Ovary (tissue), 9 donors: ENCODE results near the gene INPP5D. TPM values are rescaled to one million over a fixed set of nuclear protein-coding genes. Genes with fewer than 3 reads are reported as not detected.
"Not testable (repeated sequence)": the region's sequence is repeated elsewhere in the genome, so short reads cannot be mapped to it uniquely, and the experiment has no call there.

Experiments
- DNase-seq, 5 donors: peaks; one replicate each; pipeline ENCODE4 v3.0.0-alpha.2; 2019 to 2020
- H3K27ac ChIP-seq, 2 donors: fragments of 200-600 bp; one replicate each; pipeline versions ENCODE4 v1.5.1 to v1.8.0; 2019 to 2022
- H3K27me3 ChIP-seq: fragments of 200-600 bp; one replicate; pipeline ENCODE4 v1.8.0; 2022
- H3K36me3 ChIP-seq: fragments of 200-600 bp; sonication (generic); one replicate; pipeline ENCODE4 v1.5.1; 2019
- H3K4me1 ChIP-seq: one replicate; pipeline ENCODE4 v1.8.1; 2013; ENCODE audit warnings: mild to moderate bottlenecking, moderate library complexity; ENCODE audit not compliant: insufficient read depth
- H3K4me3 ChIP-seq: fragments of 200-600 bp; sonication (generic); one replicate; pipeline ENCODE4 v1.5.1; 2017
- H3K9me3 ChIP-seq, 2 donors: fragments of 200-600 bp in 1 of 2; sonication (generic) in 1 of 2; one replicate each; pipeline versions ENCODE4 v1.5.1 to v1.8.1; 2013 to 2019; ENCODE audit warnings: mild to moderate bottlenecking in 1 of 2, moderate library complexity in 1 of 2
- CTCF ChIP-seq, 3 donors: fragments of 450-650 bp in 2 of 3; fragments of 200-600 bp in 1 of 3; IDR thresholded peaks; one replicate each; pipeline versions ENCODE4 v1.5.1 to v1.8.0; 2016 to 2022; ENCODE audit warnings: antibody characterized with exemption in 3 of 3, mild to moderate bottlenecking in 1 of 3
- EP300 ChIP-seq: sonication (generic); formaldehyde crosslinking; IDR thresholded peaks from one replicate; pipeline ENCODE4 v1.6.1; 2017; ENCODE audit warnings: antibody characterized with exemption
- POLR2A ChIP-seq: fragments of 450-650 bp; IDR thresholded peaks from one replicate; pipeline ENCODE4 v1.6.1; 2017; ENCODE audit warnings: antibody characterized with exemption, mild to moderate bottlenecking, moderate library complexity
- WGBS, 3 donors: extraction: QIAGEN DNeasy Blood & Tissue Kit in 1 of 3; methylation state at CpG; one replicate each; pipeline versions ENCODE4 v1.1.5 to v1.1.7; 2013 to 2017; 5-methylcytosine and 5-hydroxymethylcytosine counted together
- intact Hi-C, 4 donors: fragments of 100-400 bp; cut with DNase I; formaldehyde crosslinking; loops; one replicate each; pipeline versions ENCODE4 v1.11.0 to v1.15.1; 2022 to 2023
- polyA plus RNA-seq, 2 donors: library from polyadenylated mRNA; stranded (reverse); fragments of 200-250 nt in 1 of 2; fragments of 350-450 nt in 1 of 2; fragmentation: Illumina TruSeq in 1 of 2; extraction: RNeasy Lipid Tissue Mini Kit (QIAGEN cat#74804) in 1 of 2; gene quantifications; one replicate each; pipeline ENCODE4 v1.2.3, GENCODE V29; 2013 to 2014
- total RNA-seq, 7 donors: library from RNA; depleted of rRNA in 2 of 7; stranded (reverse); fragments of >200 nt in 2 of 7; fragmentation: NEBNext Ultra II Directional in 3 of 7; extraction: Animal tissue kit (Norgen Biotek cat#: 25700) in 3 of 7; gene quantifications; one replicate each; pipeline versions ENCODE4 v1.1.0 to v1.2.4, GENCODE V29; 2016 to 2023
- donor health status: DM: no; HTN: no; CAD: no; lungs with moderate emphysema.
- donor health status: DM: no; HTN: no; CAD: no.
- donor health status: Bipolar disorder and iron deficiency.
- donor health status: DM: yes; HTN: yes; CAD: no.
- donor health status: DM: no; HTN: no; CAD: no.
- donor health status: DM: yes; HTN: yes; CAD: no.

The INPP5D gene
- total and polyA plus RNA-seq, 9 donors: 4.1 to 14.4 (median 7.7) TPM

- TF ChIP-seq EP300 (no peak), CTCF (IDR thresholded peaks at IDR 0.05) (no peak), POLR2A (no peak)
- Histone ChIP-seq H3K27ac (no peak overlapping the region), H3K9me3 (no peaks in the 10 kb centered on the region), H3K4me3 (no peak overlapping the region), H3K36me3 (no peaks in the 10 kb centered on the region), H3K27me3 (no peaks in the 10 kb centered on the region), H3K4me1 (peaks cover 5% of the 10 kb centered on the region)
- intact Hi-C loops: no loop called here
- 79 to 89% (median 84%) methylated on average over 13 of the region's 13 CpGs for WGBS, 3 donors
- DNase-seq: no peak
Observed at GRCh38 chr2:233063269-233063975, 3.3 kb downstream of the INPP5D start.

GRCh38 chr2:233063976-233064411 is 3.9 kb downstream of the INPP5D start:
- no peak for DNase-seq
- 75 to 82% (median 80%) methylated on average over 9 of the region's 9 CpGs for WGBS, 3 donors
- no peak overlapping the region for H3K27ac ChIP-seq
- TF ChIP-seq POLR2A: no peak
- no peak for TF ChIP-seq CTCF (IDR thresholded peaks at IDR 0.05)
- TF ChIP-seq EP300: no peak
- no peaks in the 10 kb centered on the region for H3K36me3 ChIP-seq
- peaks cover 5% of the 10 kb centered on the region for H3K4me1 ChIP-seq
- no peak overlapping the region for H3K4me3 ChIP-seq
- intact Hi-C loops: no loop called here
- no peaks in the 10 kb centered on the region for H3K9me3 ChIP-seq
- no peaks in the 10 kb centered on the region for H3K27me3 ChIP-seq

GRCh38 chr2:233064530-233065199 is 4.5 kb downstream of the INPP5D start:
- Histone ChIP-seq H3K4me1 (peaks cover 5% of the 10 kb centered on the region), H3K36me3 (no peaks in the 10 kb centered on the region), H3K9me3 (no peaks in the 10 kb centered on the region), H3K27ac (no peak overlapping the region), H3K27me3 (no peaks in the 10 kb centered on the region), H3K4me3 (no peak overlapping the region)
- DNase-seq: no peak
- TF ChIP-seq POLR2A (no peak), EP300 (no peak), CTCF (IDR thresholded peaks at IDR 0.05) (no peak)
- intact Hi-C loops: no loop called here
- 72 to 77% (median 77%) methylated on average over 16 of the region's 16 CpGs for WGBS, 3 donors

- H3K4me3 ChIP-seq, H3K27me3 ChIP-seq, H3K9me3 ChIP-seq, H3K27ac ChIP-seq, H3K4me1 ChIP-seq, intact Hi-C loops, DNase-seq, H3K36me3 ChIP-seq: not testable (repeated sequence)
- 81 to 89% (median 87%) methylated on average over 4 of the region's 4 CpGs for WGBS, 3 donors
Observed at GRCh38 chr2:233065200-233065589, 5.1 kb downstream of the INPP5D start.

GRCh38 chr2:233065954-233066470 is 5.9 kb downstream of the INPP5D start:
- intact Hi-C loops: no loop called here
- DNase-seq: no peak
- 91 to 94% (median 93%) methylated on average over 9 of the region's 9 CpGs for WGBS, 3 donors
- TF ChIP-seq POLR2A (no peak), CTCF (IDR thresholded peaks at IDR 0.05) (no peak), EP300 (no peak)
- H3K4me3 ChIP-seq: no peak overlapping the region
- H3K4me1 ChIP-seq: peaks cover 5% of the 10 kb centered on the region
- H3K36me3 ChIP-seq: no peaks in the 10 kb centered on the region
- H3K27me3 ChIP-seq: no peaks in the 10 kb centered on the region
- no peak overlapping the region for H3K27ac ChIP-seq
- no peaks in the 10 kb centered on the region for H3K9me3 ChIP-seq
